Measurements from ENCODE around the gene STAG1.

Gene STAG1

GRCh38 chr3:136544532-136544931 is 207.6 kb downstream of the STAG1 start (continued):
- no peak for TF ChIP-seq ZBTB10 (tag by site-specific recombination; IDR thresholded peaks at IDR 0.05)
- no peak for TF ChIP-seq SCRT2 (tag by site-specific recombination; IDR thresholded peaks at IDR 0.05)
- no peak for TF ChIP-seq ZNF777 (tag by site-specific recombination; IDR thresholded peaks at IDR 0.05; ENCODE audit: borderline replicate concordance)
- TF ChIP-seq MEIS1 (CRISPR knock-in tag; IDR thresholded peaks at IDR 0.05; ENCODE audit: borderline replicate concordance) = no peak
- no peak for TF ChIP-seq ZNF624 (tag by site-specific recombination; IDR thresholded peaks at IDR 0.05)
- no peak for TF ChIP-seq ZNF561 (tag by site-specific recombination; IDR thresholded peaks at IDR 0.05; ENCODE audit: borderline replicate concordance)

GRCh38 chr3:136543385-136543784 is 208.8 kb downstream of the STAG1 start:
- CTCF ChIA-PET = interaction anchor here (2.2 kb wide), 1 partner anchor 209 kb away, joined by 9 read pairs; the partner anchor contains the start of gene STAG1
- POLR2A ChIA-PET = no interaction called here
- H3K4me3 ChIP-seq (ENCODE audit: low read depth, low read length) = no peak overlapping the region

GRCh38 chr3:136535906-136536305 is 216.3 kb downstream of the STAG1 start:
- CTCF ChIA-PET = interaction anchor here (0.8 kb wide), 1 partner anchor 12 kb away, joined by 3 read pairs; no protein-coding TSS in a partner anchor
- TF ChIP-seq SALL2 (tag by site-specific recombination; IDR thresholded peaks at IDR 0.05; ENCODE audit: borderline replicate concordance) (no peak), ZBTB48 (tag by site-specific recombination; IDR thresholded peaks at IDR 0.05) (no peak), ZNF664 (tag by site-specific recombination; IDR thresholded peaks at IDR 0.05) (peak; percentile 43; the same call in 1 of the 2 replicates)
- POLR2A ChIA-PET = no interaction called here

More at GRCh38 chr3:136543385-136543784, 208.8 kb downstream of the STAG1 start:
- no peaks in the 10 kb centered on the region for H3K36me3 ChIP-seq (ENCODE audit: control insufficient read depth in 2 of 2, insufficient read depth in 1 of 2, low read length in 2 of 2)
- no peak overlapping the region for H3K27ac ChIP-seq (ENCODE audit: extremely low read depth, low read depth, low read length)
- H3K4me1 ChIP-seq (ENCODE audit: control insufficient read depth, insufficient read depth, low read length) = peaks cover 4% of the 10 kb centered on the region; the same call in 1 of the 2 replicates
- no peaks in the 10 kb centered on the region for H3K9me3 ChIP-seq (ENCODE audit: control insufficient read depth, insufficient read depth, low read depth, low read length)
- no peak for TF ChIP-seq ZNF311 (tag by site-specific recombination; IDR thresholded peaks at IDR 0.05; ENCODE audit: borderline replicate concordance)
- peak; percentile 57 for TF ChIP-seq ZBTB6 (tag by site-specific recombination; IDR thresholded peaks at IDR 0.05)
- 0 out of 2 replicates have a peak, but pooled peaks have one; percentile 9 for TF ChIP-seq PRDM6 (tag by site-specific recombination; IDR thresholded peaks at IDR 0.05)

GRCh38 chr3:136532766-136533165 is 219.4 kb downstream of the STAG1 start:
- TF ChIP-seq ZNF785 (tag by site-specific recombination; IDR thresholded peaks at IDR 0.05) (no peak), RBAK (tag by site-specific recombination; IDR thresholded peaks at IDR 0.05) (no peak), SCRT1 (tag by site-specific recombination; IDR thresholded peaks at IDR 0.05; ENCODE audit: borderline replicate concordance) (no peak), ZNF394 (tag by site-specific recombination; IDR thresholded peaks at IDR 0.05; ENCODE audit: borderline replicate concordance) (no peak), BCL6B (tag by site-specific recombination; IDR thresholded peaks at IDR 0.05) (no peak), KLF1 (tag by site-specific recombination; IDR thresholded peaks at IDR 0.05) (no peak)
- ChIA-PET POLR2A (no interaction called here), CTCF (interaction anchor here (0.7 kb wide), 1 partner anchor 35 kb away, joined by 3 read pairs; no protein-coding TSS in a partner anchor)
- Histone ChIP-seq H3K9me3 (ENCODE audit: control insufficient read depth, insufficient read depth, low read depth, low read length) (no peaks in the 10 kb centered on the region), H3K36me3 (ENCODE audit: control insufficient read depth in 2 of 2, insufficient read depth in 1 of 2, low read length in 2 of 2) (no peaks in the 10 kb centered on the region), H3K4me1 (ENCODE audit: control insufficient read depth, insufficient read depth, low read length) (no peaks in the 10 kb centered on the region), H3K27ac (ENCODE audit: extremely low read depth, low read depth, low read length) (no peak overlapping the region), H3K4me3 (ENCODE audit: low read depth, low read length) (no peak overlapping the region)

More at GRCh38 chr3:136535906-136536305, 216.3 kb downstream of the STAG1 start:
- Histone ChIP-seq H3K4me1 (ENCODE audit: control insufficient read depth, insufficient read depth, low read length) (no peaks in the 10 kb centered on the region), H3K36me3 (ENCODE audit: control insufficient read depth in 2 of 2, insufficient read depth in 1 of 2, low read length in 2 of 2) (no peaks in the 10 kb centered on the region), H3K9me3 (ENCODE audit: control insufficient read depth, insufficient read depth, low read depth, low read length) (no peaks in the 10 kb centered on the region), H3K4me3 (ENCODE audit: low read depth, low read length) (no peak overlapping the region), H3K27ac (ENCODE audit: extremely low read depth, low read depth, low read length) (no peak overlapping the region)
